K562 (cell line): ENCODE data around the gene PODNL1. TPM values are rescaled to one million over a fixed set of nuclear protein-coding genes. Genes with fewer than 3 reads are reported as not detected.
"Not testable (repeated sequence)": the region's sequence is repeated elsewhere in the genome, so short reads cannot be mapped to it uniquely, and the experiment has no call there.

ENCODE experiments used
- ATAC-seq: fragments of 200-7000 bp; cut with Tn5 transposase; 3 replicates; pipeline ENCODE4 v1.9.1; 2020; ENCODE audit warnings: moderate library complexity
- BruUV-seq: library from RNA; stranded (reverse); fragments of 400-500 nt; replicated peaks from 2 replicates; lab custom pipeline; 2021; lab: Mats Ljungman, UMichigan
- CTCF ChIA-PET: fragments of 300-600 bp; formaldehyde crosslinking; extraction: SDS; loops from one replicate; lab custom pipeline; 2021; ENCODE audit warnings: low intra/inter-chr PET ratio; lab: Yijun Ruan, JAX
- POLR2A ChIA-PET: fragments of 300-600, 350-650 bp; sonication (Branson Sonifier 250); formaldehyde crosslinking; extraction: SDS; loops from one replicate; lab custom pipeline; 2021; ENCODE audit warnings: antibody characterized with exemption, inconsistent platforms; lab: Yijun Ruan, JAX
- DNase-seq, 4 experiments: peaks; one replicate each; pipeline versions ENCODE4 v3.0.0 to v3.0.0-alpha.2; 2011 to 2018; ENCODE audit warnings: low spot score in 3 of 4, mixed read lengths in 3 of 4; ENCODE audit errors: extremely low read depth in 1 of 4
- FAIRE-seq: peaks from 2 replicates; lab custom pipeline; 2011; peaks lifted over from hg19 to GRCh38; lab: Jason Lieb, UNC
- H2AFZ ChIP-seq: 2 replicates; pipeline ENCODE4 v1.6.0; 2011; ENCODE audit warnings: low read depth, low read length, control low read depth, inconsistent platforms
- H3K27ac ChIP-seq: fragments of 200-600 bp; 3 replicates; pipeline ENCODE4 v1.8.0; 2011; ENCODE audit warnings: low read depth, mild to moderate bottlenecking, control low read depth, inconsistent platforms, low read length, moderate library complexity, mixed read lengths; ENCODE audit errors: extremely low read depth
- H3K27me3 ChIP-seq, 2 experiments: fragments of 300-600 bp in 1 of 2; 2 replicates in 1 of 2; 3 replicates in 1 of 2; pipeline versions ENCODE4 v1.6.0 to v1.8.0; 2011; ENCODE audit warnings: inconsistent platforms in 2 of 2, low read length in 2 of 2, mild to moderate bottlenecking in 1 of 2, mixed read lengths in 1 of 2, moderate library complexity in 1 of 2; ENCODE audit not compliant: control insufficient read depth in 2 of 2, insufficient read depth in 2 of 2
- H3K36me3 ChIP-seq: fragments of 300-600 bp; 3 replicates; pipeline ENCODE4 v1.8.0; 2011; ENCODE audit warnings: mild to moderate bottlenecking, low read length, inconsistent platforms; ENCODE audit not compliant: control insufficient read depth, insufficient read depth
- H3K4me1 ChIP-seq, 2 experiments: fragments of 200-600 bp in 1 of 2; replicated peaks in 1 of 2; 2 replicates in 1 of 2; 3 replicates in 1 of 2; pipeline versions ENCODE4 v1.5.1 to v1.8.0; 2011; ENCODE audit warnings: inconsistent platforms in 2 of 2, low read length in 2 of 2, mild to moderate bottlenecking in 1 of 2, mixed read lengths in 1 of 2, moderate library complexity in 1 of 2; ENCODE audit not compliant: control insufficient read depth in 2 of 2, insufficient read depth in 2 of 2
- H3K4me2 ChIP-seq: 2 replicates; pipeline ENCODE4 v1.6.1; 2011; ENCODE audit warnings: low read length, control low read depth, inconsistent platforms, mixed read lengths; ENCODE audit not compliant: insufficient read depth
- H3K4me3 ChIP-seq: fragments of 200-600 bp; sonication (generic), shearing (Covaris generic); 2 replicates; pipeline ENCODE4 v1.5.1; 2016; ENCODE audit warnings: control low read depth, inconsistent platforms
- H3K79me2 ChIP-seq: fragments of 200-600 bp; 3 replicates; pipeline ENCODE4 v1.8.0; 2011; ENCODE audit warnings: low read length, inconsistent platforms; ENCODE audit not compliant: control insufficient read depth, insufficient read depth
- H3K9ac ChIP-seq, 2 experiments: 2 replicates each; pipeline versions ENCODE4 v1.6.0 to v1.6.1; 2011; ENCODE audit warnings: low read depth in 2 of 2, low read length in 2 of 2, control low read depth in 1 of 2, inconsistent platforms in 1 of 2, mild to moderate bottlenecking in 1 of 2, mixed read lengths in 1 of 2; ENCODE audit not compliant: insufficient read depth in 1 of 2
- H3K9me1 ChIP-seq: one replicate; pipeline ENCODE4 v1.6.0; 2011; ENCODE audit warnings: inconsistent platforms, mild to moderate bottlenecking, low read length, moderate library complexity; ENCODE audit not compliant: control insufficient read depth, insufficient read depth
- H3K9me3 ChIP-seq: replicated peaks from 2 replicates; pipeline ENCODE4 v1.5.1; 2011; ENCODE audit warnings: low read depth, low read length, inconsistent platforms; ENCODE audit not compliant: control insufficient read depth, insufficient read depth
- H4K20me1 ChIP-seq: replicated peaks from 2 replicates; pipeline ENCODE4 v1.6.1; 2011; ENCODE audit warnings: low read length, inconsistent platforms, mixed read lengths; ENCODE audit not compliant: control insufficient read depth, insufficient read depth
- E2F6 ChIP-seq, 2 experiments: IDR thresholded peaks; 2 replicates each; pipeline ENCODE4 v1.6.1; 2011; ENCODE audit warnings: borderline replicate concordance in 1 of 2, control low read depth in 1 of 2, low read depth in 1 of 2, low read length in 1 of 2, mild to moderate bottlenecking in 1 of 2, mixed read lengths in 1 of 2, moderate library complexity in 1 of 2; ENCODE audit not compliant: insufficient read depth in 1 of 2, insufficient read length in 1 of 2, poor library complexity in 1 of 2, severe bottlenecking in 1 of 2; ENCODE audit errors: extremely low read depth in 1 of 2
- ELF4 ChIP-seq: fragments of 450-650 bp; formaldehyde crosslinking; IDR thresholded peaks from 2 replicates; pipeline ENCODE4 v1.4.0; 2022; ENCODE audit warnings: missing genetic modification characterization
- LEF1 ChIP-seq: fragments of 450-650 bp; IDR thresholded peaks from 2 replicates; pipeline ENCODE4 v1.6.1; 2016; ENCODE audit warnings: mild to moderate bottlenecking
- PTBP1 ChIP-seq: fragments of 200-400 bp; formaldehyde crosslinking; IDR thresholded peaks from 2 replicates; pipeline ENCODE4 v1.6.1; 2017; ENCODE audit warnings: low read depth, low read length
- SMAD3 ChIP-seq: fragments of 450-650 bp; formaldehyde crosslinking; conservative IDR thresholded peaks from 2 replicates; pipeline ENCODE4 v1.4.0; 2020; ENCODE audit warnings: mild to moderate bottlenecking
- XRCC3 ChIP-seq: fragments of 450-650 bp; IDR thresholded peaks from 2 replicates; pipeline ENCODE4 v1.6.1; 2017; ENCODE audit warnings: mild to moderate bottlenecking, moderate library complexity
- YY1 ChIP-seq, 3 experiments: IDR thresholded peaks; 2 replicates each; pipeline ENCODE4 v1.6.1; 2011; ENCODE audit warnings: low read length in 2 of 3, mild to moderate bottlenecking in 2 of 3, moderate library complexity in 2 of 3, borderline replicate concordance in 1 of 3, control low read depth in 1 of 3, low read depth in 1 of 3; ENCODE audit not compliant: insufficient read depth in 3 of 3, insufficient replicate concordance in 2 of 3, control insufficient read depth in 1 of 3, insufficient read length in 1 of 3; ENCODE audit errors: extremely low read depth in 1 of 3
- ZNF121 ChIP-seq: sonication (generic); formaldehyde crosslinking; conservative IDR thresholded peaks from 2 replicates; pipeline ENCODE4 v1.8.0; 2022; ENCODE audit warnings: missing genetic modification reagents
- WGBS: fragments of 100-300 bp; shearing (Covaris generic); methylation state at CpG from one replicate; pipeline ENCODE4 v1.1.6; 2016; ENCODE audit warnings: low coverage, mixed read lengths; ENCODE audit not compliant: insufficient coverage; ENCODE audit errors: missing lambda C conversion rate; 5-methylcytosine and 5-hydroxymethylcytosine counted together
- in situ Hi-C: fragments of 300-500 bp; cut with MboI; formaldehyde crosslinking; loops from 4 replicates; pipeline ENCODE4 v1.15.0; 2018; ENCODE audit warnings: inconsistent platforms, mixed read lengths
- intact Hi-C: fragments of 100-400 bp; cut with micrococcal nuclease; formaldehyde crosslinking; loops from 2 replicates; pipeline ENCODE4 v1.14.2; 2022
- polyA plus RNA-seq, 8 experiments: library from polyadenylated mRNA; depleted of rRNA in 4 of 8; stranded (reverse) in 5 of 8; unstranded in 3 of 8; fragments of >200 nt; fragmentation: Nextera tagmentation in 2 of 8; fragmentation: Illumina TruSeq in 1 of 8; extraction: Ambion mirVana in 2 of 8; extraction: Trizol in 1 of 8; gene quantifications; 2 replicates each; pipeline versions ENCODE4 v1.2.1 to v1.2.3, GENCODE V29; 2011 to 2014; ENCODE audit warnings: inconsistent platforms in 1 of 8, missing spikeins in 1 of 8
- total RNA-seq, 7 experiments: library from RNA; depleted of rRNA in 6 of 7; stranded (reverse); fragments of >200 nt in 6 of 7; fragmentation: Illumina TruSeq in 2 of 7; extraction: Trizol in 2 of 7; gene quantifications; 2 replicates each; pipeline versions ENCODE4 v1.2.1 to v1.2.3, GENCODE V29; 2011 to 2021; ENCODE audit warnings: low replicate concordance in 1 of 7

The PODNL1 gene
- total and polyA plus RNA-seq, 9 of the 15 experiments (the other 6 are each of a cell fraction or from before 2014, with no cell fraction given), result 0.18 to 0.47 (median 0.23) TPM; not detected in 3

GRCh38 chr19:13967206-13967605, 29.0 kb upstream of the PODNL1 start:
- ChIA-PET POLR2A (interaction anchor here (1.6 kb wide), 1 partner anchor 12 kb away, joined by 3 read pairs; no protein-coding TSS in a partner anchor), CTCF (interaction anchor here (0.6 kb wide), 1 partner anchor 37 kb away, joined by 3 read pairs; no protein-coding TSS in a partner anchor)
- not testable (repeated sequence) for BruUV-seq

GRCh38 chr19:13966684-13967128, 28.5 kb upstream of the PODNL1 start:
- Histone ChIP-seq H3K27me3 (no peaks in the 10 kb centered on the region), H3K4me3 (no peak overlapping the region), H3K9me3 (no peaks in the 10 kb centered on the region), H3K9ac (no peak overlapping the region), H3K79me2 (no peaks in the 10 kb centered on the region), H3K9me1 (no peaks in the 10 kb centered on the region), H3K27ac (no peak overlapping the region)
- in situ Hi-C loops, result no loop called here
- FAIRE-seq (no peak), DNase-seq (no peak), ATAC-seq (no peak)
- no TSS peak for BruUV-seq
- 88% methylated on average over 5 of the region's 14 CpGs for WGBS
- TF ChIP-seq XRCC3 (no peak), ELF4 (CRISPR knock-in tag) (no peak), PTBP1 (no peak), YY1 (IDR thresholded peaks at IDR 0.05; ENCODE audit: borderline replicate concordance in 1 of 3, control insufficient read depth in 1 of 3, extremely low read depth in 1 of 3, insufficient read depth in 3 of 3, insufficient read length in 1 of 3, insufficient replicate concordance in 2 of 3, low read depth in 1 of 3, low read length in 2 of 3) (no peak), LEF1 (no peak), E2F6 (IDR thresholded peaks at IDR 0.05; ENCODE audit: borderline replicate concordance in 1 of 2, extremely low read depth in 1 of 2, insufficient read depth in 1 of 2, insufficient read length in 1 of 2, low read depth in 1 of 2, low read length in 1 of 2, poor library complexity in 1 of 2, severe bottlenecking in 1 of 2) (no peak), SMAD3 (CRISPR knock-in tag) (no peak)
- TF ChIP-seq, all 486 proteins: peak for 0
- CTCF ChIA-PET, result interaction anchor here (0.6 kb wide), 1 partner anchor 38 kb away, joined by 3 read pairs; no protein-coding TSS in a partner anchor
- Histone ChIP-seq H3K4me2 (no peak overlapping the region), H4K20me1 (no peaks in the 10 kb centered on the region), H3K36me3 (peaks cover 72% of the 10 kb centered on the region; the same call in 2 of the 3 replicates), H2AFZ (no peak overlapping the region), H3K4me1 (peaks cover 0 to 23% of the 10 kb centered on the region in 2 experiments; a peak in 2 of 5 replicates)
- POLR2A ChIA-PET, result no interaction called here
- intact Hi-C loops, result no loop called here

More at GRCh38 chr19:13967206-13967605, 29.0 kb upstream of the PODNL1 start:
- H3K4me3 ChIP-seq, FAIRE-seq, H3K9me1 ChIP-seq, H3K9ac ChIP-seq, H3K4me2 ChIP-seq, H2AFZ ChIP-seq, H3K9me3 ChIP-seq, in situ Hi-C loops, ATAC-seq, H3K27ac ChIP-seq, H3K79me2 ChIP-seq, DNase-seq, H4K20me1 ChIP-seq, intact Hi-C loops, H3K27me3 ChIP-seq: not testable (repeated sequence)
- Histone ChIP-seq H3K36me3 (peaks cover 68% of the 10 kb centered on the region; the same call in 2 of the 3 replicates), H3K4me1 (peaks cover 0 to 20% of the 10 kb centered on the region in 2 experiments; a peak in 2 of 5 replicates)
- TF ChIP-seq ZNF121 (CRISPR knock-in tag), result peak; percentile 51
- WGBS, result 78% methylated on average over 7 of the region's 8 CpGs
